GM21423 (cell line): Measurements from ENCODE around the gene TRAPPC2L.
A peak's percentile ranks its signal among the peaks of the same experiment; 100 is the strongest.

Source experiments
- ATAC-seq: cut with Tn5 transposase; IDR thresholded peaks from one replicate; pipeline ENCODE4 v1.9.1; 2021; ENCODE audit warnings: mild to moderate bottlenecking, moderate library complexity; ENCODE audit not compliant: unreplicated experiment

The TRAPPC2L gene

GRCh38 chr16:88856122-88856827 is 652 bp upstream of the TRAPPC2L start:
- ATAC-seq: no peak

GRCh38 chr16:88857728-88858339 is 907 bp downstream of the TRAPPC2L start:
- peak; percentile 36 for ATAC-seq

DNA sequence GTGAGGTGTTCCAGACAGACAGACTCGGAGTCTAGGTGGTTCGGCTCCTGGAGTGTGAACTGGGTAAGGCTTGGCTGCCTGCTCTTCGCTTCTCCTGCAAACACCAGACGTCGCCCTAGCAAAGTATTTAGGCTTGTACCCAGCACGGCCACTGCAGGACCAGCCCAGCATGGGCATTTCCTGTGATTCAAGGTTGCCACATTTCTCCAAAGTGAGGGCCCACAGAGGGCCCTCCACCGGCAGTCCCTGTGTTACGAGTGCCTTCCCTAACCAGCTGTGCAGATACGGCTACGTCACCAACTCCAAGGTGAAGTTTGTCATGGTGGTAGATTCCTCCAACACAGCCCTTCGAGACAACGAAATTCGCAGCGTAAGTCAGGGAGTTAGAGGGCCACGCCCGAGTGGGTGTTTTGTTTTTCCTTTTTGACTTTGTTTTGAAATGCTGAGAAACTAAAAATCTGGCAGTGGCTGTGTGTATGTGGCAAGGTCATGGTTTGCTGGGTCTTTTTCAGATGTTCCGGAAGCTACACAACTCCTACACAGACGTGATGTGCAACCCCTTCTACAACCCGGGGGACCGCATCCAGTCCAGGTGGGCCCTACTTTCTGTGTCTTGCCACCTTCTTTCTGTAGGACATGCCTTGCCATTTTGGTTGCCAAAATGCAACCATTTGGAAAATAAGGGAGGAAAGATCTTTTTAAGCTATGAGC is 2.6 kb downstream of the TRAPPC2L start:
- ATAC-seq: no peak

- ATAC-seq: no peak
Measured at GRCh38 chr16:88861359-88861758, 4.4 kb downstream of the TRAPPC2L start.

- ATAC-seq: no peak
Measured at GRCh38 chr16:88862968-88863367, 6.0 kb downstream of the TRAPPC2L start.

DNA sequence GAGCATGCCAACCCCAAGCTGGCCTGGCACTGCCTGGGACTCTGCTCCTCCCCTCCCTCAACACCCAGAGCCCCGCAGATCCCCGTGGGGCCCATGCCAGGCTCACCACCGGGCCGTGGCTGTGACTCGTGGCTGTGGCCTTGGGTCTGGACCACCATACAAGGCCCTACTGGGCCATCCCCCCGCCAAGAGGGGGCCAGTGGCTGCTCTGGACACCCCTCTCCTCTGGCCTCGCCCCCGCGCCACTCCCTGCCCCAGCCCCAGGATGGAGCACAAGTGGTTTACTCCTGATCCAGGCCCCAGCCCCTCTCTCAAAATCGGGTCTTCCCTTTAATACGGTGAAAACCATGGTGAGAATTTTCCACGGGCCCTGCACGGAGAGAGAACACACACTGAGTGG is 6.5 kb downstream of the TRAPPC2L start:
- no peak for ATAC-seq

- ATAC-seq: no peak
Measured at GRCh38 chr16:88864099-88864498, 7.2 kb downstream of the TRAPPC2L start.

GRCh38 chr16:88864521-88864920 is 7.6 kb downstream of the TRAPPC2L start:
- ATAC-seq: no peak

DNA sequence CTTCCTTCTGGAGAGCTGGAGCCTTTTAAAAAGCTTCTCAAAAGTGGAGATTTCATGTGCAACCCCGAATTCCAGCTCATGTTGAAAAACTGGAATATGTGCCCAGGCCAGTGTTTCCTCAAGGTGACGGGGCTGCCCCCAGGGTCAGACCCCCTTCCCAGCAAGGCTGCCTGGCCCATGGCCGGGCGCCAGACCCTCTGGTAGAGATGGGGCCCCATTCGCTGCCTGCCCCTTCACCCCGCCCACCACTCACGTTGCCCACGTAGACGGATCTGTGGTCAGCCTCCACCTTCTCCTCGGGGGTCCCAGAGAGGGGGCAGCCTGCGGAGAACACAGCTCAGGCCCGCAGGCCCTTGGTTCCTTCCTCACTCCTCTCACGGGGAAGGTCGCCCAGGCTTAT is 8.4 kb downstream of the TRAPPC2L start:
- no peak for ATAC-seq

DNA sequence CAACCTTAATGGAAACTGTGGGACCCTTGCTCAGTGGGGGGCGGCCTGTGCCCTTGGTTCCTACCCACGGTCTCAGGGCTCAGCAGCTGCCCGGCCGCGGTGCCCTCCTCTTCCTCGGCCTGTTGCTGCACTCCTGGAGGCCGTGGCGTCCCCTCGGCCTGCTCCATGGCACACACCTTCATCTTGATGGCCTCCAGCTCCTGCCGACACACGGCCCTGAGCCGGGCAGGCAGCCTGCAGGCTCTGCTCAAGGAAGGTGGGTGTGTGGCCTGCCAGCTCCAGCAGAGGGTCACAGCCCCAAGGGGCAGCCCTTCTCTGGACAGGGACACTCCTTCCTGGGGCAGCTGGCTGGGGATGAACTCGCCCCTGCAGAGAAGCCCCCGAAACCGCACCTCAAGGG is 8.8 kb downstream of the TRAPPC2L start:
- ATAC-seq: no peak

- no peak for ATAC-seq
Measured at GRCh38 chr16:88866151-88866920, 9.4 kb downstream of the TRAPPC2L start, which contains the start of gene PABPN1L. Gene PABPN1L (minus strand): TSS chr16:88866660. CDS start chr16:88866606, 54 bp downstream.

- no peak for ATAC-seq
Measured at GRCh38 chr16:88867581-88868246, 10.8 kb downstream of the TRAPPC2L start.

GRCh38 chr16:88868974-88869672 is 12.2 kb downstream of the TRAPPC2L start:
- no peak for ATAC-seq

- no peak for ATAC-seq
Measured at GRCh38 chr16:88869673-88869980, 12.7 kb downstream of the TRAPPC2L start.

- ATAC-seq: no peak
Measured at GRCh38 chr16:88870608-88871348, 13.9 kb downstream of the TRAPPC2L start.

DNA sequence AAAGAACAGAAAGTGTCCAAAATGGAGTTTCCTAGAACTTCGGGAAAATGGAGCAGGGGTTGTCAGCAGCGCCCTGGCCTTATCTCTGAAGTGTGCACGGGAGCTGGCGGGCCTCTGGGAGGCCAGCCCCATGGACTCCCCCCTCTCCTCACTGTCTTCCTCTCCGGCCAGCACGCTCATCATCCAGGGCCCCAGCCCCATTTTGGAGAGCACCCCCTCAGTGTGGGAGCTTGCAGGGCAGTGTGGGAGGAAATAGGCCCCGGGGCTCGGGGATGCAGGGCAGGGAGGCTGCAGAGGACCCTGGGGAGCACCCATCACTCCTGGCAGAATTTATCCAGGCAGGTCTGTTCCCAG is 14.4 kb downstream of the TRAPPC2L start:
- ATAC-seq: no peak

DNA sequence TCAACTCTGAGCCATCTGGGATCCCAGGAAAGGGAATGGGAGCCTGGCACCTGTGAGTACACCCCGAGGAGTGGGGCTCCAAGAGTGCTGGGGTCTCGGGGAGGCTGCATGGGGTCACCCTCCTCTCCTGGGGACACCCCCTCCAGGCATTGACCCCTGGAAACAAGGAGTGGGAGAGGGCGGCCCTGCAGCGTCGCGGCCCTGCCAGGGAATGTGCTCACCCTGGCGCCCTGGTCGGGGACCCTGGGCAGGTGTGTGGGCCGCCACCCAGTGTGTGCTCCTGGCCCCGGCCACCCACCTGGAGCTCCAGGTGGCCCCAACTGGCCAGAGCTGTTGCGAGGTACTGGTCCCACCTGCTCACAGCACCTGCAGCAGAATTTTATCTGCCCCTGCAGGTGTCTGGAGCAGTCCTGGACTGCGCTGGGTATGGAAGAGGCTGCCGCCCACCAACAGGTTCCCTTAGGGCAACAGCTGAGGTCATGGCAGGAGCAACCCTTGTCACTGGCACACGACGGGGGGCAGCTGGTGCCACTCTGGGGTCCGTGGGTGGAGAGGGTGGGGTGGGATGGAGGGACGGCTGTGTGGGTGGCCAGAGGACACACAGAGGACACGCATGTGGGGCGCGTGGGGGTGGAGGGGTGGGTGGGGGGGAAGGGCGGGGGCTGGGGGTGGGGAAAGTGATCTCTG is 14.9 kb downstream of the TRAPPC2L start:
- ATAC-seq: no peak

DNA sequence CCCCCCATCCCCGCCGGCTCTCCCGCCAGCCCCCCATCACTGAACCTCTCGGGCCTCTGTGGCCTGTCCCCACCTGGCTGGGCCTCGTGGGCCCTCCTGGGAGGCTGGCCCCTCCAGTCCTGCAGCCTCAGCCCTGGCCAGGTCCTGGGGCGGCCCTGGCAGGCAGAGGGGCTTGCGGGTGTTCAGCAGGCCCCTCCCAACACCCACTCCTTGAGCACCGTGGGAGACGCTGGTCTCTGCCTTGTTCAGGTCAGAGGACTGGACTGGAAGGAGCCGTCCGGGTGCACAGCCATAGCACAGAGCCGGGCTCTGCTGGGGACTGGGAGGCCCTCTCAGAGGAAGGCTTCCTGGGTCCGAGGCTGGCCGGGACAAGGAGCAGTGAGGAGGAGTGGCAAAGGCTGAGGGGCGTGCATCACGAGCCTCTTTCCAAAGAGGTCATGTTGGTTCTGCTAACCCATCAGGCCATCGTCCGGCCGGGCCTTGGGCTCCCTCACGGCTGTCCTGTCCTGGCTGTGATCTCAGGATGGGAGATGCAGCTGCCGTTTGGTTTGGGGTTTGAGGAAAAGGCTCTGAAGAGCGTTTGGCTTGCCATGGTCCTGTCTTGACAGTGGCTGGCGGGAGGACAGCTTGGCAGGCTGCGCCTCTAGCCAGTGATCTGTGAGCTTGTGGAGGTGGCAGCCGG is 15.9 kb downstream of the TRAPPC2L start:
- ATAC-seq: no peak
